H1 (cell line): ENCODE data around the gene BCAR3.

Source experiments
- BACH1 ChIP-seq: IDR thresholded peaks from 2 replicates; pipeline ENCODE4 v1.6.1; 2012; ENCODE audit warnings: low read length, improper control_type of control experiment
- CBX8 ChIP-seq: fragments of 300-800, 300-1000 bp; sonication (generic); IDR thresholded peaks from 2 replicates; pipeline ENCODE4 v1.7.1; 2016; ENCODE audit warnings: low read depth, low read length, borderline replicate concordance
- CEBPB ChIP-seq: IDR thresholded peaks from 2 replicates; pipeline ENCODE4 v1.6.1; 2012; ENCODE audit warnings: low read depth, low read length
- EZH2 ChIP-seq: fragments of 200-600 bp; sonication (generic); IDR thresholded peaks from 2 replicates; pipeline ENCODE4 v1.7.1; 2012; ENCODE audit warnings: low read depth, mild to moderate bottlenecking, moderate library complexity, low read length, inconsistent platforms; ENCODE audit not compliant: severe bottlenecking
- GABPA ChIP-seq: IDR thresholded peaks from 2 replicates; pipeline ENCODE4 v1.6.1; 2011; ENCODE audit warnings: mild to moderate bottlenecking, low read length, moderate library complexity, borderline replicate concordance; ENCODE audit not compliant: insufficient read depth
- JUN ChIP-seq: IDR thresholded peaks from 2 replicates; pipeline ENCODE4 v1.6.1; 2011; ENCODE audit warnings: low read depth, mild to moderate bottlenecking, improper control_type of control experiment, low read length
- NRF1 ChIP-seq: IDR thresholded peaks from 2 replicates; pipeline ENCODE4 v1.6.1; 2011; ENCODE audit warnings: mild to moderate bottlenecking, low read depth, low read length, improper control_type of control experiment
- POLR2A ChIP-seq, 2 experiments: IDR thresholded peaks; 1 replicate in 1 of 2; 2 replicates in 1 of 2; pipeline ENCODE4 v1.6.1; 2011; ENCODE audit warnings: low read depth in 2 of 2, low read length in 2 of 2, mild to moderate bottlenecking in 2 of 2; ENCODE audit errors: control extremely low read depth in 1 of 2
- RAD21 ChIP-seq, 2 experiments: IDR thresholded peaks in 1 of 2; conservative IDR thresholded peaks in 1 of 2; 2 replicates each; pipeline ENCODE4 v1.6.1; 2011; ENCODE audit warnings: low read depth in 2 of 2, low read length in 2 of 2, improper control_type of control experiment in 1 of 2, inconsistent platforms in 1 of 2, mild to moderate bottlenecking in 1 of 2, moderate library complexity in 1 of 2
- TF ChIP-seq, protein P1 (sequence below), 3 experiments: IDR thresholded peaks; 1 replicate in 2 of 3; 2 replicates in 1 of 3; pipeline versions ENCODE4 v1.5.1 to v1.6.1; 2011; ENCODE audit warnings: low read length in 3 of 3, mild to moderate bottlenecking in 3 of 3, inconsistent platforms in 2 of 3, low read depth in 1 of 3, moderate library complexity in 1 of 3; ENCODE audit not compliant: insufficient read depth in 1 of 3; ENCODE audit errors: control extremely low read depth in 1 of 3

GRCh38 chr1:93699049-93699384, 17.4 kb upstream of the BCAR3 start:
- TF ChIP-seq CEBPB (no peak), POLR2A (IDR thresholded peaks at IDR 0.05; ENCODE audit: control extremely low read depth in 1 of 2, low read depth in 2 of 2, low read length in 2 of 2) (no peak), BACH1 (no peak), CBX8 (no peak), NRF1 (no peak), JUN (no peak), GABPA (no peak), EZH2 (no peak), RAD21 (IDR thresholded peaks at IDR 0.05 in 1 of 2, conservative IDR thresholded peaks at IDR 0.05 in 1 of 2; ENCODE audit: low read depth in 2 of 2, low read length in 2 of 2) (no peak)
- TF ChIP-seq, protein P1, sequence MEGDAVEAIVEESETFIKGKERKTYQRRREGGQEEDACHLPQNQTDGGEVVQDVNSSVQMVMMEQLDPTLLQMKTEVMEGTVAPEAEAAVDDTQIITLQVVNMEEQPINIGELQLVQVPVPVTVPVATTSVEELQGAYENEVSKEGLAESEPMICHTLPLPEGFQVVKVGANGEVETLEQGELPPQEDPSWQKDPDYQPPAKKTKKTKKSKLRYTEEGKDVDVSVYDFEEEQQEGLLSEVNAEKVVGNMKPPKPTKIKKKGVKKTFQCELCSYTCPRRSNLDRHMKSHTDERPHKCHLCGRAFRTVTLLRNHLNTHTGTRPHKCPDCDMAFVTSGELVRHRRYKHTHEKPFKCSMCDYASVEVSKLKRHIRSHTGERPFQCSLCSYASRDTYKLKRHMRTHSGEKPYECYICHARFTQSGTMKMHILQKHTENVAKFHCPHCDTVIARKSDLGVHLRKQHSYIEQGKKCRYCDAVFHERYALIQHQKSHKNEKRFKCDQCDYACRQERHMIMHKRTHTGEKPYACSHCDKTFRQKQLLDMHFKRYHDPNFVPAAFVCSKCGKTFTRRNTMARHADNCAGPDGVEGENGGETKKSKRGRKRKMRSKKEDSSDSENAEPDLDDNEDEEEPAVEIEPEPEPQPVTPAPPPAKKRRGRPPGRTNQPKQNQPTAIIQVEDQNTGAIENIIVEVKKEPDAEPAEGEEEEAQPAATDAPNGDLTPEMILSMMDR (IDR thresholded peaks at IDR 0.05; ENCODE audit: control extremely low read depth in 1 of 3, insufficient read depth in 1 of 3, low read depth in 1 of 3, low read length in 3 of 3): no peak
